Calu3 (cell line): ENCODE data around the gene PCLO. TPM values are rescaled to one million over a fixed set of nuclear protein-coding genes. Genes with fewer than 3 reads are reported as not detected.
"Not testable (repeated sequence)": the region's sequence is repeated elsewhere in the genome, so short reads cannot be mapped to it uniquely, and the experiment has no call there.

Source experiments
- BruUV-seq: library from RNA; stranded (reverse); fragments of 400-500 nt; replicated peaks from 2 replicates; lab custom pipeline; 2021; lab: Mats Ljungman, UMichigan
- CTCF ChIA-PET: fragments of 300-600 bp; sonication (Branson Sonifier 250); formaldehyde crosslinking; loops from one replicate; lab custom pipeline; 2022; ENCODE audit warnings: antibody characterized with exemption; lab: Charles Lee
- DNase-seq: peaks from one replicate; pipeline ENCODE4 v3.0.0; 2022
- H3K27ac Mint-ChIP-seq: one replicate; pipeline ENCODE4 v1.8.0; 2022; ENCODE audit warnings: mixed read lengths; ENCODE audit not compliant: unreplicated experiment
- H3K27me3 Mint-ChIP-seq: one replicate; pipeline ENCODE4 v1.8.0; 2022; ENCODE audit warnings: mixed read lengths; ENCODE audit not compliant: unreplicated experiment
- H3K36me3 Mint-ChIP-seq: one replicate; pipeline ENCODE4 v1.8.0; 2022; ENCODE audit warnings: mild to moderate bottlenecking, moderate library complexity, mixed read lengths; ENCODE audit not compliant: insufficient read depth, unreplicated experiment
- H3K4me1 Mint-ChIP-seq: one replicate; pipeline ENCODE4 v1.8.0; 2022; ENCODE audit warnings: mild to moderate bottlenecking, low read depth, mixed read lengths; ENCODE audit not compliant: unreplicated experiment
- H3K4me3 Mint-ChIP-seq: one replicate; pipeline ENCODE4 v1.8.0; 2022; ENCODE audit warnings: mild to moderate bottlenecking, low read depth, moderate library complexity, mixed read lengths; ENCODE audit not compliant: unreplicated experiment
- H3K9me3 Mint-ChIP-seq: one replicate; pipeline ENCODE4 v1.8.0; 2022; ENCODE audit warnings: low read depth, mixed read lengths; ENCODE audit not compliant: unreplicated experiment
- CTCF ChIP-seq: fragments of 200-600 bp; IDR thresholded peaks from one replicate; pipeline ENCODE4 v1.8.0; 2022; ENCODE audit warnings: antibody characterized with exemption; ENCODE audit not compliant: unreplicated experiment
- intact Hi-C: fragments of 100-400 bp; cut with micrococcal nuclease; formaldehyde crosslinking; loops from one replicate; pipeline ENCODE4 v1.10.0; 2022; ENCODE audit not compliant: unreplicated experiment
- total RNA-seq: library from RNA; stranded (reverse); gene quantifications from 2 replicates; pipeline ENCODE4 v1.2.3, GENCODE V29; 2022

The PCLO gene
- total RNA-seq, 1 experiment from 2014 or later: 9.1 TPM

- H3K36me3 Mint-ChIP-seq: no peaks in the 10 kb centered on the region
- DNase-seq: no peak
- BruUV-seq: no TSS peak
- TF ChIP-seq CTCF: no peak
- no peaks in the 10 kb centered on the region for H3K9me3 Mint-ChIP-seq
- H3K27ac Mint-ChIP-seq: no peak overlapping the region
- CTCF ChIA-PET: no interaction called here
- intact Hi-C loops: no loop called here
- no peak overlapping the region for H3K4me3 Mint-ChIP-seq
- H3K27me3 Mint-ChIP-seq: no peaks in the 10 kb centered on the region
- H3K4me1 Mint-ChIP-seq: peaks cover 14% of the 10 kb centered on the region
Measured at GRCh38 chr7:82723411-82723810, 439.3 kb downstream of the PCLO start.

- intact Hi-C loops: no loop called here
- Mint-ChIP-seq H3K4me1 (peaks cover 14% of the 10 kb centered on the region), H3K4me3 (no peak overlapping the region), H3K27me3 (no peaks in the 10 kb centered on the region), H3K36me3 (no peaks in the 10 kb centered on the region), H3K27ac (no peak overlapping the region), H3K9me3 (no peaks in the 10 kb centered on the region)
- BruUV-seq: no TSS peak
- no peak for TF ChIP-seq CTCF
- CTCF ChIA-PET: no interaction called here
- DNase-seq: no peak
Measured at GRCh38 chr7:82722946-82723345, 439.7 kb downstream of the PCLO start.

DNA sequence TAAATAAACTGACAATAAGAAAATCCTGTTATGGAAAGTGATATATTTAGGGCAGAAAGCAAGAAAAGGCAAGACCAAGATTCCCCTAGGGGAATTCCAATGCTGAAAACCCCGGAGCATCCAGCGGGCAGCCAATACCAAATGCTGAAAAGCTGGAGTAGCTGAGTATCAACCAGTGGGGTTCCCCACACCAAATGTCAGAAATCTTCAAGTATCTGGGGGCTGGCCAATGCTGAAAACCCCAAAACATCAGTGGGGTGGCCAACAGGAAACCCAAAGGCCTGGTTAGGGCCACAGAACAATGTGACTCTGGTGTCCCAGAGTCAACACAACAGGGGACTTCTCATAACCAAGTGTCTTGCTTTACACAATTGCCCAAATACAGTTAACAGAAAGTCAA lies 447.3 kb downstream of the PCLO start:
- no peaks in the 10 kb centered on the region for H3K9me3 Mint-ChIP-seq
- no peak for DNase-seq
- no peak overlapping the region for H3K27ac Mint-ChIP-seq
- H3K4me3 Mint-ChIP-seq: no peak overlapping the region
- no peak for TF ChIP-seq CTCF
- intact Hi-C loops: no loop called here
- CTCF ChIA-PET: no interaction called here
- H3K36me3 Mint-ChIP-seq: no peaks in the 10 kb centered on the region
- no peaks in the 10 kb centered on the region for H3K27me3 Mint-ChIP-seq
- BruUV-seq: no TSS peak
- peaks cover 8% of the 10 kb centered on the region for H3K4me1 Mint-ChIP-seq

- no TSS peak for BruUV-seq
- H3K9me3 Mint-ChIP-seq: no peaks in the 10 kb centered on the region
- no peak overlapping the region for H3K4me3 Mint-ChIP-seq
- H3K36me3 Mint-ChIP-seq: no peaks in the 10 kb centered on the region
- no peak overlapping the region for H3K27ac Mint-ChIP-seq
- intact Hi-C loops: no loop called here
- H3K4me1 Mint-ChIP-seq: peaks cover 8% of the 10 kb centered on the region
- TF ChIP-seq CTCF: no peak
- CTCF ChIA-PET: no interaction called here
- H3K27me3 Mint-ChIP-seq: no peaks in the 10 kb centered on the region
- DNase-seq: no peak
Measured at GRCh38 chr7:82714883-82715282, 447.8 kb downstream of the PCLO start.

- no peaks in the 10 kb centered on the region for H3K36me3 Mint-ChIP-seq
Measured at GRCh38 chr7:82713506-82713905, 449.2 kb downstream of the PCLO start.

DNA sequence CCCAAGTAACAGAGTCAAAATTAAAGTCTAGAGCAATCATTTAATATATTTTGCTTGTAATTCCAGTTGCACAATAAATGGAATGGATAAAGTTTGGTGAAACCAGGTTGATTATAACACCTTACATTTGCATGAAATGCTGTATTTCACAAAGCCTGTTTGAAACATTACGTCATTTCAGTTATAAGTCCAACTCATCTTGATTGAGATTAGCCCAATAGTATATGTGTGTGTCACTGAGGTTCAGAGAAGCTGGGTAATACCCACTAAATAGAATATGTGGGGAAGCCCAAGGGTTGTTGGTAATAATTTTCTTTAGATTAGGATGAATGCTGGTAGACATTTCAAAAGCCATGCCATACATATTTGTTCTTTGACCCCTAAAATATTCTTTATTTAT lies 456.3 kb downstream of the PCLO start:
- H3K36me3 Mint-ChIP-seq, H3K27ac Mint-ChIP-seq, H3K27me3 Mint-ChIP-seq, intact Hi-C loops, H3K9me3 Mint-ChIP-seq, H3K4me3 Mint-ChIP-seq, BruUV-seq, H3K4me1 Mint-ChIP-seq, DNase-seq, CTCF ChIA-PET: not testable (repeated sequence)

More at GRCh38 chr7:82713506-82713905, 449.2 kb downstream of the PCLO start:
- no peak for TF ChIP-seq CTCF
- CTCF ChIA-PET: no interaction called here
- Mint-ChIP-seq H3K4me3 (no peak overlapping the region), H3K4me1 (peaks cover 8% of the 10 kb centered on the region), H3K27me3 (no peaks in the 10 kb centered on the region), H3K9me3 (no peaks in the 10 kb centered on the region), H3K27ac (no peak overlapping the region)
- no peak for DNase-seq
- intact Hi-C loops: no loop called here
- BruUV-seq: no TSS peak
